Trophoblast cell (in vitro differentiated cells and primary cell): ENCODE measurements around the gene FYB1.
A peak's percentile ranks its signal among the peaks of the same experiment; 100 is the strongest.

Experiments used
- DNase-seq, 2 donors: peaks; one replicate each; pipeline ENCODE4 v3.0.0-alpha.2; 2016
- H2AFZ ChIP-seq: 2 replicates; pipeline ENCODE4 v1.6.1; 2013; ENCODE audit warnings: low read length, moderate library complexity, mild to moderate bottlenecking; ENCODE audit not compliant: insufficient read depth, poor library complexity
- H2AK5ac ChIP-seq: 2 replicates; pipeline ENCODE4 v1.6.1; 2013; ENCODE audit warnings: mild to moderate bottlenecking, low read length
- H2BK120ac ChIP-seq: 2 replicates; pipeline ENCODE4 v1.6.1; 2013; ENCODE audit warnings: low read length, mild to moderate bottlenecking, moderate library complexity; ENCODE audit not compliant: insufficient read depth, poor library complexity
- H2BK12ac ChIP-seq: 2 replicates; pipeline ENCODE4 v1.6.1; 2013; ENCODE audit warnings: mild to moderate bottlenecking, low read length, moderate library complexity
- H2BK5ac ChIP-seq: 2 replicates; pipeline ENCODE4 v1.6.1; 2013; ENCODE audit warnings: low read length, low read depth, moderate library complexity, mild to moderate bottlenecking; ENCODE audit not compliant: poor library complexity
- H3K14ac ChIP-seq: 2 replicates; pipeline ENCODE4 v1.6.1; 2013; ENCODE audit warnings: mild to moderate bottlenecking, low read length
- H3K18ac ChIP-seq: 2 replicates; pipeline ENCODE4 v1.6.1; 2013; ENCODE audit warnings: mild to moderate bottlenecking, low read length
- H3K23ac ChIP-seq: 2 replicates; pipeline ENCODE4 v1.6.1; 2013; ENCODE audit warnings: low read length
- H3K27ac ChIP-seq: 2 replicates; pipeline ENCODE4 v1.5.1; 2013; ENCODE audit warnings: low read depth, mild to moderate bottlenecking, inconsistent platforms, low read length, moderate library complexity
- H3K27me3 ChIP-seq: 2 replicates; pipeline ENCODE4 v1.6.1; 2013; ENCODE audit warnings: inconsistent platforms, mild to moderate bottlenecking, low read length, moderate library complexity; ENCODE audit not compliant: insufficient read depth
- H3K36me3 ChIP-seq, 2 experiments: 1 replicate in 1 of 2; 2 replicates in 1 of 2; pipeline ENCODE4 v1.6.1; 2013; ENCODE audit warnings: low read length in 2 of 2, mild to moderate bottlenecking in 2 of 2, moderate library complexity in 1 of 2; ENCODE audit not compliant: insufficient read depth in 2 of 2, control insufficient read depth in 1 of 2
- H3K4ac ChIP-seq: 2 replicates; pipeline ENCODE4 v1.6.1; 2013; ENCODE audit warnings: low read depth, mild to moderate bottlenecking, low read length, moderate library complexity
- H3K4me1 ChIP-seq, 2 experiments: 1 replicate in 1 of 2; 2 replicates in 1 of 2; pipeline ENCODE4 v1.6.1; 2013; ENCODE audit warnings: low read length in 2 of 2, mild to moderate bottlenecking in 2 of 2, moderate library complexity in 1 of 2; ENCODE audit not compliant: insufficient read depth in 2 of 2, control insufficient read depth in 1 of 2
- H3K4me2 ChIP-seq: 2 replicates; pipeline ENCODE4 v1.6.1; 2013; ENCODE audit warnings: inconsistent platforms, mild to moderate bottlenecking, low read length, moderate library complexity
- H3K4me3 ChIP-seq: 2 replicates; pipeline ENCODE4 v1.5.1; 2013; ENCODE audit warnings: mild to moderate bottlenecking, low read depth, low read length, inconsistent platforms
- H3K79me1 ChIP-seq: one replicate; pipeline ENCODE4 v1.6.1; 2013; ENCODE audit warnings: low read length
- H3K79me2 ChIP-seq: 2 replicates; pipeline ENCODE4 v1.6.1; 2013; ENCODE audit warnings: low read length, mild to moderate bottlenecking; ENCODE audit not compliant: control insufficient read depth, insufficient read depth, poor library complexity
- H3K9ac ChIP-seq: 2 replicates; pipeline ENCODE4 v1.6.1; 2013; ENCODE audit warnings: mild to moderate bottlenecking, low read length
- H3K9me3 ChIP-seq: 2 replicates; pipeline ENCODE4 v1.6.1; 2013; ENCODE audit warnings: low read depth, mild to moderate bottlenecking, control low read depth, inconsistent platforms, low read length; ENCODE audit not compliant: insufficient read depth
- H4K12ac ChIP-seq: 2 replicates; pipeline ENCODE4 v1.6.1; 2013; ENCODE audit warnings: low read depth, mild to moderate bottlenecking, low read length, moderate library complexity
- H4K8ac ChIP-seq: 2 replicates; pipeline ENCODE4 v1.6.1; 2013; ENCODE audit warnings: low read depth, mild to moderate bottlenecking, low read length, moderate library complexity
- H4K91ac ChIP-seq: one replicate; pipeline ENCODE4 v1.6.1; 2013; ENCODE audit warnings: low read depth, mild to moderate bottlenecking, low read length, moderate library complexity
- WGBS: extraction: QIAGEN DNeasy Blood & Tissue Kit; methylation state at CpG from one replicate; pipeline ENCODE4 v1.1.7; 2013; ENCODE audit warnings: missing lambda C conversion rate; ENCODE audit not compliant: insufficient read length, insufficient coverage; ENCODE audit errors: extremely low coverage; 5-methylcytosine and 5-hydroxymethylcytosine counted together

FYB1 gene

GRCh38 chr5:39156082-39156481, 63.3 kb downstream of the FYB1 start:
- Histone ChIP-seq H2AFZ (no peak overlapping the region), H2BK120ac (no peak overlapping the region), H3K79me1 (no peaks in the 10 kb centered on the region), H3K79me2 (no peaks in the 10 kb centered on the region), H3K4me3 (no peak overlapping the region), H3K27ac (no peak overlapping the region), H3K9me3 (no peaks in the 10 kb centered on the region), H4K12ac (no peak overlapping the region), H2BK5ac (no peak overlapping the region), H3K36me3 (no peaks in the 10 kb centered on the region), H2BK12ac (no peak overlapping the region), H3K4me2 (no peak overlapping the region), H3K23ac (no peak overlapping the region), H3K27me3 (no peaks in the 10 kb centered on the region), H4K8ac (no peak overlapping the region), H3K9ac (no peak overlapping the region), H3K14ac (no peak overlapping the region), H4K91ac (no peak overlapping the region), H3K4me1 (no peaks in the 10 kb centered on the region), H2AK5ac (no peak overlapping the region), H3K4ac (no peak overlapping the region), H3K18ac (no peak overlapping the region)
- DNase-seq, result no peak
- WGBS, result no CpG with 5 or more reads among the region's 4 CpGs

GRCh38 chr5:39151745-39152144, 67.6 kb downstream of the FYB1 start:
- Histone ChIP-seq H2BK12ac (no peak overlapping the region), H3K27ac (no peak overlapping the region), H3K14ac (no peak overlapping the region), H2AK5ac (no peak overlapping the region), H2AFZ (no peak overlapping the region), H3K36me3 (no peaks in the 10 kb centered on the region), H3K23ac (no peak overlapping the region), H4K12ac (no peak overlapping the region), H3K4me3 (no peak overlapping the region), H4K8ac (no peak overlapping the region), H3K9ac (no peak overlapping the region), H3K79me2 (no peaks in the 10 kb centered on the region), H3K27me3 (no peaks in the 10 kb centered on the region), H3K9me3 (no peaks in the 10 kb centered on the region), H3K4ac (no peak overlapping the region), H3K79me1 (no peaks in the 10 kb centered on the region), H3K4me2 (no peak overlapping the region), H2BK5ac (no peak overlapping the region), H3K18ac (no peak overlapping the region), H3K4me1 (no peaks in the 10 kb centered on the region), H2BK120ac (no peak overlapping the region), H4K91ac (no peak overlapping the region)
- no CpG with 5 or more reads among the region's 2 CpGs for WGBS
- no peak for DNase-seq

- Histone ChIP-seq H2BK12ac (no peak overlapping the region), H3K36me3 (no peaks in the 10 kb centered on the region), H3K4ac (no peak overlapping the region), H2BK120ac (no peak overlapping the region), H4K91ac (no peak overlapping the region), H3K23ac (no peak overlapping the region), H3K4me3 (no peak overlapping the region), H3K27me3 (no peaks in the 10 kb centered on the region), H3K18ac (no peak overlapping the region), H3K4me2 (no peak overlapping the region), H2BK5ac (no peak overlapping the region), H3K4me1 (no peaks in the 10 kb centered on the region), H3K79me1 (no peaks in the 10 kb centered on the region), H3K79me2 (no peaks in the 10 kb centered on the region), H2AFZ (no peak overlapping the region), H4K12ac (no peak overlapping the region), H3K27ac (no peak overlapping the region), H4K8ac (no peak overlapping the region), H2AK5ac (no peak overlapping the region), H3K14ac (no peak overlapping the region), H3K9me3 (no peaks in the 10 kb centered on the region), H3K9ac (no peak overlapping the region)
- no peak for DNase-seq
- no CpG with 5 or more reads among the region's 4 CpGs for WGBS
Observed at GRCh38 chr5:39149966-39150365, 69.4 kb downstream of the FYB1 start.

DNA sequence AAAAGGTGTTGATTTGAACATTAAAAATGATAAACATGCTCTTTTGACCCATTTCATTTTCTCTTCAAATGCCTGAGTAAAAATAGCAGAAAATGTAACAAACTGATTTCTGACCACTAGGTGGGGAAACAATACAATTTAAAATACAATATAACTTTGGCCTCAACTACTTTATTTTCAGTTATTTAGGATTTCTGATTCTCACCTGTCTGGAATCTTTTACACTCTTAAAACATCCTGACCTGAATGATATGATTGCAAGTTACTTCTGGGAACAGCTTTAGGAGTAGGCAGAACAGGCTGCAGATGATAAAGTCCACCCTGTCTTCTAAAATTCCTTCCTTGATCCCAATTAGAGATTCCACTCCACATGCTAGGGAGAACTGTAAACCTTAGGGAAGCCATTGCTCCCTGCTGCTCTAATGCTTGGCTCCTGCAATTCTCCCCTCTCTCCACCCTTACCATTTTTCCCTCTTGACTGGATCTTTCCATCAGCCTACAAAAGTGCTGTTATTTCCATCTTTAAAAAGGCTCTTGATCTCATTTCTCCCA, 70.3 kb downstream of the FYB1 start:
- H2AK5ac ChIP-seq, result no peak overlapping the region
- no peak overlapping the region for H3K4me3 ChIP-seq
- H4K12ac ChIP-seq, result no peak overlapping the region
- no peak overlapping the region for H3K4me2 ChIP-seq
- no peak overlapping the region for H3K14ac ChIP-seq
- no peaks in the 10 kb centered on the region for H3K79me1 ChIP-seq
- H3K18ac ChIP-seq, result no peak overlapping the region
- no peak overlapping the region for H2AFZ ChIP-seq
- no peaks in the 10 kb centered on the region for H3K36me3 ChIP-seq
- no peak overlapping the region for H2BK12ac ChIP-seq
- no peak overlapping the region for H2BK120ac ChIP-seq
- H3K9me3 ChIP-seq, result no peaks in the 10 kb centered on the region
- H3K79me2 ChIP-seq, result no peaks in the 10 kb centered on the region
- no peak overlapping the region for H3K27ac ChIP-seq
- no peak overlapping the region for H3K23ac ChIP-seq
- peak in 1 of 2 donors; percentile 59 for DNase-seq
- H4K91ac ChIP-seq, result no peak overlapping the region
- no peaks in the 10 kb centered on the region for H3K4me1 ChIP-seq
- no peak overlapping the region for H3K9ac ChIP-seq
- no peak overlapping the region for H4K8ac ChIP-seq
- no peak overlapping the region for H3K4ac ChIP-seq
- H2BK5ac ChIP-seq, result no peak overlapping the region
- H3K27me3 ChIP-seq, result no peaks in the 10 kb centered on the region
